ENCODE measurements around the gene MLLT3. TPM values are rescaled to one million over a fixed set of nuclear protein-coding genes. Genes with fewer than 3 reads are reported as not detected.

MLLT3 gene
- total and polyA plus RNA-seq, 8 donors, result 1.8 to 10.3 (median 4.2) TPM

GRCh38 chr9:20463823-20464222, 158.5 kb downstream of the MLLT3 start:
- WGBS, 2 donors, result 88 to 92% methylated on average over 2 of the region's 2 CpGs
- Histone ChIP-seq H3K4me1 (no peaks in the 10 kb centered on the region), H3K27ac (no peak overlapping the region), H3K9me3 (no peaks in the 10 kb centered on the region), H3K4me3 (no peak overlapping the region), H3K36me3 (no peaks in the 10 kb centered on the region), H3K27me3 (no peaks in the 10 kb centered on the region)
- TF ChIP-seq CTCF (IDR thresholded peaks at IDR 0.05), result no peak
- intact Hi-C loops (cut with DNase I), result no loop called here
- ATAC-seq, result no peak
- DNase-seq, result no peak
- FAIRE-seq, result no peak

GRCh38 chr9:20462410-20462809, 159.9 kb downstream of the MLLT3 start:
- Histone ChIP-seq H3K27ac (no peak overlapping the region), H3K36me3 (no peaks in the 10 kb centered on the region), H3K4me1 (no peaks in the 10 kb centered on the region), H3K4me3 (no peak overlapping the region), H3K27me3 (no peaks in the 10 kb centered on the region), H3K9me3 (no peaks in the 10 kb centered on the region)
- intact Hi-C loops (cut with DNase I), result no loop called here
- ATAC-seq (no peak), FAIRE-seq (no peak), DNase-seq (no peak)
- no peak for TF ChIP-seq CTCF (IDR thresholded peaks at IDR 0.05)
- 89 to 91% methylated on average over 3 of the region's 3 CpGs for WGBS, 2 donors

- no peaks in the 10 kb centered on the region for H3K27me3 ChIP-seq
- no peak overlapping the region for H3K4me3 ChIP-seq
- no peak for FAIRE-seq
- no peaks in the 10 kb centered on the region for H3K9me3 ChIP-seq
- DNase-seq, result no peak
- intact Hi-C loops (cut with DNase I), result no loop called here
- TF ChIP-seq CTCF (IDR thresholded peaks at IDR 0.05), result no peak
- no peak overlapping the region for H3K27ac ChIP-seq
- H3K4me1 ChIP-seq, result no peaks in the 10 kb centered on the region
- no peak for ATAC-seq
- no peaks in the 10 kb centered on the region for H3K36me3 ChIP-seq
These were observed 175.0 kb downstream of the MLLT3 start for GRCh38 chr9:20447291-20447690.

GRCh38 chr9:20446248-20446647, 176.1 kb downstream of the MLLT3 start:
- ATAC-seq (no peak), DNase-seq (no peak), FAIRE-seq (no peak)
- Histone ChIP-seq H3K27ac (no peak overlapping the region), H3K27me3 (no peaks in the 10 kb centered on the region), H3K9me3 (no peaks in the 10 kb centered on the region), H3K4me1 (no peaks in the 10 kb centered on the region), H3K4me3 (no peak overlapping the region), H3K36me3 (no peaks in the 10 kb centered on the region)
- TF ChIP-seq CTCF (IDR thresholded peaks at IDR 0.05), result no peak
- WGBS, 2 donors, result 49% methylated on average over 5 of the region's 5 CpGs
- intact Hi-C loops (cut with DNase I), result no loop called here

- H3K9me3 ChIP-seq, result no peaks in the 10 kb centered on the region
- no peak for TF ChIP-seq CTCF (IDR thresholded peaks at IDR 0.05)
- intact Hi-C loops (cut with DNase I), result no loop called here
- FAIRE-seq (no peak), DNase-seq (no peak), ATAC-seq (no peak)
- no peaks in the 10 kb centered on the region for H3K36me3 ChIP-seq
- H3K4me3 ChIP-seq, result no peak overlapping the region
- no peak overlapping the region for H3K27ac ChIP-seq
- 78 to 81% methylated on average over 3 of the region's 3 CpGs for WGBS, 2 donors
- H3K27me3 ChIP-seq, result no peaks in the 10 kb centered on the region
- H3K4me1 ChIP-seq, result no peaks in the 10 kb centered on the region
These were observed 179.6 kb downstream of the MLLT3 start for GRCh38 chr9:20442461-20443319.

Measured in pancreas (tissue), 10 donors.